HepG2 (cell line): ENCODE data around the gene HDAC10. TPM values are rescaled to one million over a fixed set of nuclear protein-coding genes. Genes with fewer than 3 reads are reported as not detected.

Experiments used
- AKNA ChIP-seq: sonication (generic); formaldehyde crosslinking; IDR thresholded peaks from 2 replicates; pipeline ENCODE4 v1.4.0; 2020; ENCODE audit warnings: missing genetic modification reagents, borderline replicate concordance
- DNMT3B ChIP-seq: conservative IDR thresholded peaks from 2 replicates; pipeline ENCODE4 v1.6.1; 2016; ENCODE audit warnings: missing biosample characterization, control low read depth
- FOXC1 ChIP-seq: sonication (generic); formaldehyde crosslinking; IDR thresholded peaks from 2 replicates; pipeline ENCODE4 v1.8.0; 2022; ENCODE audit warnings: mild to moderate bottlenecking, missing genetic modification reagents, borderline replicate concordance
- FOXJ3 ChIP-seq: sonication (generic); formaldehyde crosslinking; IDR thresholded peaks from 2 replicates; pipeline ENCODE4 v1.4.0; 2020; ENCODE audit warnings: missing genetic modification reagents, mild to moderate bottlenecking, borderline replicate concordance
- FUBP1 ChIP-seq: sonication (generic); formaldehyde crosslinking; IDR thresholded peaks from 2 replicates; pipeline ENCODE4 v1.5.1; 2020; ENCODE audit warnings: missing genetic modification reagents, mild to moderate bottlenecking, borderline replicate concordance
- HIVEP1 ChIP-seq: sonication (generic); formaldehyde crosslinking; IDR thresholded peaks from 2 replicates; pipeline ENCODE4 v1.4.0; 2020; ENCODE audit warnings: mild to moderate bottlenecking, missing genetic modification reagents
- HMG20A ChIP-seq: IDR thresholded peaks from 2 replicates; pipeline ENCODE4 v1.6.1; 2016; ENCODE audit warnings: borderline replicate concordance
- KDM5A ChIP-seq: fragments of 200-600 bp; sonication (generic); IDR thresholded peaks from 2 replicates; pipeline ENCODE4 v1.7.0; 2018; ENCODE audit warnings: antibody characterized with exemption, mild to moderate bottlenecking, low read length, borderline replicate concordance
- KLF6 ChIP-seq: IDR thresholded peaks from 2 replicates; pipeline ENCODE4 v1.8.0; 2016; ENCODE audit warnings: missing biosample characterization, missing genetic modification reagents
- KMT2A ChIP-seq: sonication (generic); formaldehyde crosslinking; IDR thresholded peaks from 2 replicates; pipeline ENCODE4 v1.4.0; 2020; ENCODE audit warnings: missing genetic modification reagents
- MXD1 ChIP-seq: sonication (generic); formaldehyde crosslinking; IDR thresholded peaks from 2 replicates; pipeline ENCODE4 v1.4.0; 2020; ENCODE audit warnings: mild to moderate bottlenecking, missing genetic modification reagents
- NCOA2 ChIP-seq: sonication (generic); formaldehyde crosslinking; IDR thresholded peaks from 2 replicates; pipeline ENCODE4 v1.8.0; 2022; ENCODE audit warnings: inconsistent platforms
- PAWR ChIP-seq: sonication (generic); formaldehyde crosslinking; IDR thresholded peaks from 2 replicates; pipeline ENCODE4 v1.4.0; 2020; ENCODE audit warnings: missing genetic modification reagents, mild to moderate bottlenecking, borderline replicate concordance
- RFX3 ChIP-seq: IDR thresholded peaks from 2 replicates; pipeline ENCODE4 v1.6.1; 2016; ENCODE audit warnings: missing biosample characterization, missing genetic modification reagents
- SMARCE1 ChIP-seq: fragments of 450-650 bp; IDR thresholded peaks from 2 replicates; pipeline ENCODE4 v1.6.1; 2017; ENCODE audit warnings: borderline replicate concordance
- SUZ12 ChIP-seq: fragments of 150-350 bp; IDR thresholded peaks from 2 replicates; pipeline ENCODE4 v1.6.1; 2014; ENCODE audit warnings: low read depth, low read length
- TGIF2 ChIP-seq: IDR thresholded peaks from 2 replicates; pipeline ENCODE4 v1.6.1; 2016; ENCODE audit warnings: control low read depth, missing compliant biosample characterization
- TOPORS ChIP-seq: sonication (generic); formaldehyde crosslinking; IDR thresholded peaks from 2 replicates; pipeline ENCODE4 v1.8.0; 2023; ENCODE audit warnings: mild to moderate bottlenecking, missing genetic modification reagents
- ZNF343 ChIP-seq: sonication (generic); formaldehyde crosslinking; IDR thresholded peaks from 2 replicates; pipeline ENCODE4 v1.4.0; 2020; ENCODE audit warnings: mild to moderate bottlenecking, missing genetic modification reagents
- ZNF558 ChIP-seq: sonication (generic); formaldehyde crosslinking; IDR thresholded peaks from 2 replicates; pipeline ENCODE4 v1.9.0; 2022; ENCODE audit warnings: mild to moderate bottlenecking, missing genetic modification reagents, borderline replicate concordance
- ZNF577 ChIP-seq: sonication (generic); formaldehyde crosslinking; IDR thresholded peaks from 2 replicates; pipeline ENCODE4 v1.4.0; 2020; ENCODE audit warnings: mild to moderate bottlenecking, low read depth, missing genetic modification reagents, borderline replicate concordance
- ZNF781 ChIP-seq: sonication (generic); formaldehyde crosslinking; IDR thresholded peaks from 2 replicates; pipeline ENCODE4 v1.5.1; 2020; ENCODE audit warnings: borderline replicate concordance, mild to moderate bottlenecking, missing genetic modification reagents; ENCODE audit errors: not compliant biosample characterization
- ZSCAN21 ChIP-seq: sonication (generic); formaldehyde crosslinking; IDR thresholded peaks from 2 replicates; pipeline ENCODE4 v1.8.0; 2022; ENCODE audit warnings: mild to moderate bottlenecking, missing genetic modification reagents, moderate library complexity, borderline replicate concordance
- polyA plus RNA-seq, 8 experiments: library from polyadenylated mRNA; depleted of rRNA in 3 of 8; stranded (reverse) in 7 of 8; unstranded in 1 of 8; fragments of >200 nt; fragmentation: Illumina TruSeq in 4 of 8; extraction: Trizol in 4 of 8; gene quantifications; 2 replicates each; pipeline versions ENCODE4 v1.2.1 to v1.2.3, GENCODE V29; 2011 to 2016; ENCODE audit warnings: low read depth in 4 of 8, missing spikeins in 1 of 8, mixed read lengths in 1 of 8; ENCODE audit not compliant: insufficient read depth in 1 of 8
- total RNA-seq, 5 experiments: library from RNA; depleted of rRNA; stranded (reverse); fragments of >200 nt; fragmentation: Illumina TruSeq; extraction: Trizol; gene quantifications; 2 replicates each; pipeline ENCODE4 v1.2.3, GENCODE V29; 2016; ENCODE audit warnings: low read depth in 1 of 5

Gene HDAC10
- total and polyA plus RNA-seq, 2 of the 13 experiments (the other 11 are each of a cell fraction or from before 2014, with no cell fraction given), result 13.9 to 14.9 TPM

- no peak for TF ChIP-seq PAWR (CRISPR knock-in tag)
- TF ChIP-seq FOXC1, result 0 out of 2 replicates have a peak, but pooled peaks have one; percentile 23
- no peak for TF ChIP-seq FUBP1 (CRISPR knock-in tag)
- no peak for TF ChIP-seq FOXJ3 (CRISPR knock-in tag)
- TF ChIP-seq HMG20A (CRISPR knock-in tag), result 0 out of 2 replicates have a peak, but pooled peaks have one; percentile 30
- peak; percentile 76 for TF ChIP-seq ZSCAN21 (CRISPR knock-in tag)
- TF ChIP-seq NCOA2 (CRISPR knock-in tag), result peak; percentile 45; the same call in 1 of the 2 replicates
- TF ChIP-seq ZNF577 (CRISPR knock-in tag), result no peak
- peak; percentile 47; the same call in 1 of the 2 replicates for TF ChIP-seq ZNF558 (CRISPR knock-in tag)
- no peak for TF ChIP-seq KMT2A (CRISPR knock-in tag)
- TF ChIP-seq KDM5A, result no peak
- TF ChIP-seq RFX3 (CRISPR knock-in tag), result 0 out of 2 replicates have a peak, but pooled peaks have one; percentile 36
- no peak for TF ChIP-seq ZNF343 (CRISPR knock-in tag)
- peak; percentile 62 for TF ChIP-seq ZNF781 (CRISPR knock-in tag)
- peak; percentile 57 for TF ChIP-seq HIVEP1
- 0 out of 2 replicates have a peak, but pooled peaks have one; percentile 58 for TF ChIP-seq DNMT3B (CRISPR knock-in tag)
- TF ChIP-seq MXD1 (CRISPR knock-in tag), result peak; percentile 92
- peak; percentile 97 for TF ChIP-seq KLF6 (CRISPR knock-in tag)
- TF ChIP-seq SUZ12, result no peak
- TF ChIP-seq SMARCE1, result no peak
- peak; percentile 96 for TF ChIP-seq TGIF2 (CRISPR knock-in tag)
- TF ChIP-seq TOPORS, result no peak; the same call in 1 of the 2 replicates
- 0 out of 2 replicates have a peak, but pooled peaks have one; percentile 37 for TF ChIP-seq AKNA (CRISPR knock-in tag)
Observed at GRCh38 chr22:50270666-50271394, 19.8 kb upstream of the HDAC10 start (continued).
